Endothelial cell of umbilical vein (primary cell): ENCODE results near the gene ICAM1. TPM values are rescaled to one million over a fixed set of nuclear protein-coding genes. Genes with fewer than 3 reads are reported as not detected.

ENCODE experiments used
- BruUV-seq: library from RNA; stranded (reverse); fragments of 400-500 nt; replicated peaks from 2 replicates; lab custom pipeline; 2021; lab: Mats Ljungman, UMichigan
- CTCF ChIA-PET: fragments of 300-600, 350-600 bp; sonication (Branson Sonifier 250); formaldehyde crosslinking; loops from one replicate; lab custom pipeline; 2021; ENCODE audit warnings: antibody characterized with exemption, inconsistent platforms; lab: Charles Lee
- POLR2A ChIA-PET: fragments of 300-600, 350-600 bp; sonication (Branson Sonifier 250); formaldehyde crosslinking; loops from one replicate; lab custom pipeline; 2021; ENCODE audit warnings: antibody characterized with exemption, inconsistent platforms; lab: Charles Lee
- DNase-seq: peaks from one replicate; pipeline ENCODE4 v3.0.0-alpha.2; 2011; ENCODE audit warnings: low read depth, low spot score
- FAIRE-seq: peaks from 2 replicates; lab custom pipeline; 2011; peaks lifted over from hg19 to GRCh38; lab: Jason Lieb, UNC
- H2AFZ ChIP-seq: 2 replicates; pipeline ENCODE4 v1.6.0; 2012; ENCODE audit warnings: low read depth, low read length, control low read depth, inconsistent platforms
- H3K27ac ChIP-seq: 2 replicates; pipeline ENCODE4 v1.5.1; 2011; ENCODE audit warnings: low read depth, mild to moderate bottlenecking, control low read depth, low read length, moderate library complexity; ENCODE audit not compliant: insufficient read depth
- H3K27me3 ChIP-seq, 2 experiments: 2 replicates each; pipeline versions ENCODE4 v1.6.0 to v1.6.1; 2011; ENCODE audit warnings: low read length in 2 of 2, mixed read lengths in 1 of 2; ENCODE audit not compliant: control insufficient read depth in 2 of 2, insufficient read depth in 2 of 2
- H3K36me3 ChIP-seq, 2 experiments: 2 replicates in 1 of 2; 3 replicates in 1 of 2; pipeline ENCODE4 v1.5.1; 2011; ENCODE audit warnings: low read length in 2 of 2, mild to moderate bottlenecking in 1 of 2, moderate library complexity in 1 of 2; ENCODE audit not compliant: control insufficient read depth in 2 of 2, insufficient read depth in 2 of 2; ENCODE audit errors: extremely low read depth in 1 of 2
- H3K4me1 ChIP-seq: 3 replicates; pipeline ENCODE4 v1.5.1; 2011; ENCODE audit warnings: mild to moderate bottlenecking, low read length; ENCODE audit not compliant: control insufficient read depth, insufficient read depth; ENCODE audit errors: extremely low read depth
- H3K4me2 ChIP-seq: 2 replicates; pipeline ENCODE4 v1.6.1; 2011; ENCODE audit warnings: low read length, control low read depth, mixed read lengths; ENCODE audit not compliant: insufficient read depth
- H3K4me3 ChIP-seq, 3 experiments: fragments of 200-600 bp in 1 of 3; sonication (generic), shearing (Covaris generic) in 1 of 3; replicated peaks in 1 of 3; 2 replicates each; pipeline ENCODE4 v1.5.1; 2011 to 2016; ENCODE audit warnings: control low read depth in 3 of 3, low read length in 3 of 3, mild to moderate bottlenecking in 2 of 3, inconsistent platforms in 1 of 3, low read depth in 1 of 3, moderate library complexity in 1 of 3; ENCODE audit not compliant: insufficient read depth in 1 of 3
- H3K79me2 ChIP-seq: 2 replicates; pipeline ENCODE4 v1.6.0; 2012; ENCODE audit warnings: low read length, inconsistent platforms; ENCODE audit not compliant: control insufficient read depth, insufficient read depth
- H3K9ac ChIP-seq: replicated peaks from 2 replicates; pipeline ENCODE3; 2011; ENCODE audit warnings: low read length, control low read depth; ENCODE audit not compliant: insufficient read depth; ENCODE audit errors: extremely low read depth
- H3K9me1 ChIP-seq: replicated peaks from 3 replicates; pipeline ENCODE4 v1.6.0; 2011; ENCODE audit warnings: mild to moderate bottlenecking, low read length; ENCODE audit not compliant: control insufficient read depth, insufficient read depth; ENCODE audit errors: extremely low read depth
- H3K9me3 ChIP-seq: replicated peaks from 2 replicates; pipeline ENCODE4 v1.5.1; 2012; ENCODE audit warnings: low read length, inconsistent platforms; ENCODE audit not compliant: control insufficient read depth, insufficient read depth
- H4K20me1 ChIP-seq: replicated peaks from 2 replicates; pipeline ENCODE3; 2011; ENCODE audit warnings: mild to moderate bottlenecking, low read length; ENCODE audit not compliant: control insufficient read depth, insufficient read depth; ENCODE audit errors: extremely low read depth
- EZH2 ChIP-seq: IDR thresholded peaks from 2 replicates; pipeline ENCODE4 v1.6.1; 2012; ENCODE audit warnings: borderline replicate concordance, low read depth, mild to moderate bottlenecking, moderate library complexity, low read length, inconsistent platforms; ENCODE audit not compliant: severe bottlenecking
- GATA2 ChIP-seq: IDR thresholded peaks from 2 replicates; pipeline ENCODE4 v1.7.0; 2011; ENCODE audit warnings: low read depth, mild to moderate bottlenecking, moderate library complexity, mixed read lengths, low read length; ENCODE audit not compliant: insufficient read length, insufficient read depth
- JUN ChIP-seq: IDR thresholded peaks from 2 replicates; pipeline ENCODE4 v1.6.1; 2011; ENCODE audit warnings: borderline replicate concordance, low read depth; ENCODE audit not compliant: insufficient read length, insufficient read depth
- POLR2A ChIP-seq: IDR thresholded peaks from 2 replicates; pipeline ENCODE4 v1.6.1; 2012; ENCODE audit warnings: low read depth, mild to moderate bottlenecking, control low read depth, low read length
- POLR2AphosphoS5 ChIP-seq: IDR thresholded peaks from 2 replicates; pipeline ENCODE4 v1.6.1; 2012; ENCODE audit warnings: low read depth, mild to moderate bottlenecking, control low read depth, low read length, moderate library complexity; ENCODE audit not compliant: insufficient read depth
- dilution Hi-C: fragments of 300-500 bp; cut with MboI; formaldehyde crosslinking; loops from one replicate; pipeline ENCODE4 v1.15.0; 2019; ENCODE audit warnings: low sequenced_read_pairs; ENCODE audit not compliant: extremely low pct_ligation_motif_present
- intact Hi-C: fragments of 100-400 bp; cut with micrococcal nuclease; formaldehyde crosslinking; loops from one replicate; pipeline ENCODE4 v1.10.0; 2022
- polyA plus RNA-seq, 4 experiments: library from polyadenylated mRNA; depleted of rRNA in 3 of 4; stranded (reverse) in 3 of 4; unstranded in 1 of 4; fragments of >200 nt; gene quantifications; 2 replicates each; pipeline versions ENCODE4 v1.2.1 to v1.2.3, GENCODE V29; 2011 to 2012; ENCODE audit warnings: missing spikeins in 1 of 4
- total RNA-seq: library from RNA; stranded (reverse); gene quantifications from 2 replicates; pipeline ENCODE4 v1.2.3, GENCODE V29; 2021

ICAM1 gene
- total and polyA plus RNA-seq, 2 donors (not counting 3 experiments of a cell fraction or from before 2014, with no cell fraction given), result 20.5 to 30.4 TPM

DNA sequence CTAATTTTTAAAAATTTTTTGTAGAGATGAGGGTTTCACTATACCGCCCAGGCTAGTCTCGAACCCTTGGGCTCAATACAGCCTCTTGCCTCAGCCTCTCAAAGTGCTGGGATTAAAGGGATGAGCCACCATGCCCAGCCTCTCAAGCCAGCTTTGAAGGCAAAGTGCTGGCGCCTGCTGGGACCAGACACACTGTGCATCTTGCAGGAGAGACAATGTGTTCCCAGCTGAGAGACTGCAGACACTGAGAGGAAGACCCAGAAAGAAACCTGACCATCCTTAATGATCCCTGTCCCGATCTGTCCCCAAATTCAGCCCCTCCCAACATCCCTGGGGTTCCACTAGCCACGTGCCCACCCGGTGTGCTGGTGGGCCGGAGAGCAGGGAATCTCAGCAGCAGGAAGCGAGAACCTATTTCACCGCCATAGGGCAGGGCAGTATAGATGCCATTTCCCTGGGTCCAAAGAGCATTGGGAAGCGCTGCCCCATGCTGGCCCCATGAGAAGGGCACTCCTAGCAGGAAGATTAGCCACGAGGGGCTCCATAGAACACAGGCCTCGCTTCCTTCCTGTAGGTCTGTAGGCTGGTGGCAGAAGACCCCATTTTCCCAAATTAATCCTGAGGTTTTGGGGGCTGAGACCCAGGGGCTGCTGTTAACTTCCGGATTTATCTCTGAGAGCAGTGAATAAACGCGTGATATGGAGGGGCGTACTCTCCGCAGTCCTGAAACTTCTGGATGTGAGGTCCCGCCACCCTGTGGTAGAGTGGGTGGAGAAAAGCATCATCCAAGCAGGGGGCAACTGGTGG is 61.4 kb downstream of the ICAM1 start:
- BruUV-seq, result TSS peak; percentile 18
- TF ChIP-seq POLR2A (no peak), POLR2AphosphoS5 (no peak), JUN (no peak), EZH2 (no peak), GATA2 (no peak)
- Histone ChIP-seq H3K9me1 (no peaks in the 10 kb centered on the region), H3K9me3 (no peaks in the 10 kb centered on the region), H3K9ac (peak overlapping the region; percentile 95), H3K27ac (no peak overlapping the region), H4K20me1 (no peaks in the 10 kb centered on the region), H2AFZ (no peak overlapping the region), H3K79me2 (peaks cover 26% of the 10 kb centered on the region), H3K36me3 (peaks cover 5 to 20% of the 10 kb centered on the region in 2 experiments), H3K4me1 (peaks cover 16% of the 10 kb centered on the region), H3K27me3 (no peaks in the 10 kb centered on the region), H3K4me3 (peak overlapping the region; percentile 0 to 71 (median 31)), H3K4me2 (peak overlapping the region; percentile 10)
- CTCF ChIA-PET, result interaction anchor here (0.8 to 3.5 kb wide), 6 partner anchors 13 to 63 kb away, joined by 3 to 23 read pairs (median 5); partner anchors contain the start of gene ICAM1
- intact Hi-C loops, result loop anchor here (2.0 to 5.0 kb wide), 2 partner anchors 16 to 80 kb away; partner anchors contain the start of genes FDX2 and MRPL4
- DNase-seq (no peak), FAIRE-seq (no peak)
- POLR2A ChIA-PET, result interaction anchor here (1.8 to 2.2 kb wide), 2 partner anchors 9 to 61 kb away, joined by 4 to 13 read pairs; partner anchors contain the start of gene ICAM1
- dilution Hi-C loops, result no loop called here
